Measurements from ENCODE around the gene PARD3. TPM values are rescaled to one million over a fixed set of nuclear protein-coding genes. Genes with fewer than 3 reads are reported as not detected.

The PARD3 gene
- total and polyA plus RNA-seq, 2 donors (not counting 3 experiments of a cell fraction or from before 2014, with no cell fraction given): 7.3 to 24.1 TPM

GRCh38 chr10:34729619-34730018, 85.5 kb downstream of the PARD3 start:
- intact Hi-C loops (cut with micrococcal nuclease): no loop called here
- peaks cover 3% of the 10 kb centered on the region for H3K79me2 ChIP-seq (ENCODE audit: control insufficient read depth, insufficient read depth, low read length)

More at GRCh38 chr10:34729619-34730018, 85.5 kb downstream of the PARD3 start:
- no peak for FAIRE-seq
- no peak for DNase-seq (ENCODE audit: low read depth, low spot score)
- Histone ChIP-seq H2AFZ (ENCODE audit: low read depth, low read length) (no peak overlapping the region), H3K27ac (ENCODE audit: insufficient read depth, low read depth, low read length) (no peak overlapping the region), H3K4me2 (ENCODE audit: insufficient read depth, low read length) (no peak overlapping the region), H4K20me1 (replicated peaks; ENCODE audit: control insufficient read depth, extremely low read depth, insufficient read depth, low read length) (no peaks in the 10 kb centered on the region), H3K4me3 (replicated peaks in 1 of 3; ENCODE audit: insufficient read depth in 1 of 3, low read depth in 1 of 3, low read length in 3 of 3) (no peak overlapping the region), H3K36me3 (ENCODE audit: control insufficient read depth in 2 of 2, extremely low read depth in 1 of 2, insufficient read depth in 2 of 2, low read length in 2 of 2) (no peaks in the 10 kb centered on the region), H3K9me1 (replicated peaks; ENCODE audit: control insufficient read depth, extremely low read depth, insufficient read depth, low read length) (no peaks in the 10 kb centered on the region), H3K9ac (replicated peaks; ENCODE audit: extremely low read depth, insufficient read depth, low read length) (no peak overlapping the region), H3K27me3 (ENCODE audit: control insufficient read depth in 2 of 2, insufficient read depth in 2 of 2, low read length in 2 of 2) (no peaks in the 10 kb centered on the region), H3K4me1 (ENCODE audit: control insufficient read depth, extremely low read depth, insufficient read depth, low read length) (peaks cover 30% of the 10 kb centered on the region), H3K9me3 (replicated peaks; ENCODE audit: control insufficient read depth, insufficient read depth, low read length) (no peaks in the 10 kb centered on the region)
- BruUV-seq (replicated peaks): no TSS peak
- ChIA-PET CTCF (no interaction called here), POLR2A (interaction anchor here (0.7 kb wide), 1 partner anchor 109 kb away, joined by 4 read pairs; no protein-coding TSS in a partner anchor)
- TF ChIP-seq JUN (IDR thresholded peaks at IDR 0.05; ENCODE audit: borderline replicate concordance, insufficient read depth, insufficient read length, low read depth): no peak
- no peak for TF ChIP-seq CTCF (IDR thresholded peaks at IDR 0.05; ENCODE audit: extremely low read depth in 1 of 2, insufficient read depth in 1 of 2, low read depth in 1 of 2, low read length in 2 of 2)
- TF ChIP-seq MAX (IDR thresholded peaks at IDR 0.05; ENCODE audit: insufficient read depth, insufficient read length): no peak
- TF ChIP-seq MYC (IDR thresholded peaks at IDR 0.05; ENCODE audit: low read depth, low read length): no peak
- no peak for TF ChIP-seq GATA2 (IDR thresholded peaks at IDR 0.05; ENCODE audit: insufficient read depth, insufficient read length, low read depth, low read length)
- TF ChIP-seq POLR2AphosphoS5 (IDR thresholded peaks at IDR 0.05; ENCODE audit: insufficient read depth, low read depth, low read length): no peak
- no peak for TF ChIP-seq EZH2 (IDR thresholded peaks at IDR 0.05; ENCODE audit: borderline replicate concordance, low read depth, low read length, severe bottlenecking)
- TF ChIP-seq POLR2A (IDR thresholded peaks at IDR 0.05; ENCODE audit: low read depth, low read length): no peak
- no peak for TF ChIP-seq FOS (IDR thresholded peaks at IDR 0.05; ENCODE audit: borderline replicate concordance, insufficient read depth, low read length)
- dilution Hi-C loops (cut with MboI; ENCODE audit: extremely low pct_ligation_motif_present, low sequenced_read_pairs): no loop called here
